ENCODE data around the gene LDLRAD3.
"Not testable (repeated sequence)": the region's sequence is repeated elsewhere in the genome, so short reads cannot be mapped to it uniquely, and the experiment has no call there.

Gene LDLRAD3

DNA sequence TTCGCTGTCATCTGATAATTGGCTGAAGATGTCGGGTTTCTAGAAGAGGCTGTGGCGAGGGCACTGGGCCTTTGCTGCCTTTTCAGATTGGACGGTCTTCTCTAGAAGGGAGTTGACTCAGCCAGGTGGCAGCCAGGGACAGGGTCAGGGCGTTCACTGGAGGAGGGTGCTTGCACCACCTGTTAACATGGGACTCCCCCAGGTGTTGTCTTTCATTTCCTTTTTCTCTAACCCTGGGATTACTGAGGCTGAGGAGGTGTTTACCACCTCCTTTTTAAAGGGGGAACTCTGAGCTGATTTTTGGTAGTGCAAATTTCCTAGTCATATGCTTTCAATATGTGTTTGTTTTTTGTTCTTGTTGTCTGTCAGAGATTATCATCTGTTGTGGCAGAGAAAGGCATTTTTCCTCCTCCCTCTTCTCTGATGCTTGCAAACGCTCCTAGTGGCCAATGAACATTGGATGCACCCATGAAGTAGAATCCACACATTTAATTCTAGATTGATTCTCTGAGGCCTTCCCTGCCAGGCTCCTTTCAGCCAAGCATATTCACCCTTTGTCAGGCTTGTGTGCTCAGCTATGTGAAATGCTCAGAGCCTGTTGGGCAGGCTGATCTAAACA lies 54.1 kb downstream of the LDLRAD3 start:
- no peak for DNase-seq

- DNase-seq = no peak
Observed at GRCh38 chr11:35998634-35999033, 54.8 kb downstream of the LDLRAD3 start.

- DNase-seq = no peak
Observed at GRCh38 chr11:36000616-36001190, 56.8 kb downstream of the LDLRAD3 start.

- DNase-seq = no peak
Observed at GRCh38 chr11:36002196-36002595, 58.3 kb downstream of the LDLRAD3 start.

DNA sequence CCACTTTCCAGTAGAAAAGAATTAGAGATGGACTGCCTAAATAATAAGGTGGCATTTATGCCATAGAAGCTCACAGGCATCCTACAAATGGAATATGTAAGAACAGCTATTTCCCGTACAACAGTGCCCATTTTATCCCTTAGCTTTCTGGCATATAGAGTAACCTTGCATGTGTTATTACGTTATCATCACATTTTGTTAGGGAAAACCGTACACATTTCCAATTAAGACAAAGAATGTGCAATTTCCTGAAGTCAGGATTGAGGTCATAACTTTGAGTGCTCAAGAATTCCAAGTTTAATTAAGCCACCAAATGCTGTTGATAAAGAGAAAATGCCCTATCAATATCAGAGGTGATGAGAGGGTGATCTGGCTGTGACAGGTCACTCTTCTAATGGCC lies 58.9 kb downstream of the LDLRAD3 start:
- DNase-seq = no peak

DNA sequence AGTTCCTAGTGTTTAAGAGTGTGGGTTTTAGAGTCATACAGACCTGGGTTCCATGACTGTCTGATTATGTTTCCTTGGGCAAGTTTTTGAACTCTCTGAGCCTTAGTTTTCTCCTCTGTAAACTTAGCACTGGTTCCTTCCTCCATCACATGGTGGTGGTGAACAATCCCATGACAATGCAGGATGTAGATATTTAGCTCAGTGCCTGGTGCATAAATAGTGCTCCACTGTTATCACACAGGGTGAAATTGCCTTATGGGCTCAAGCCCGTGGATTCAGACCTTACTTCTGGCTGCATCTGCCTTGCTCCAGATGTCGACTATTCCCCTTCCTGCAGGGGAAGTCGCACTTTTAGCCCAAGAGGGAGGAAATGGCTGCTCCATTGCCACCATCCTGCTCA lies 62.7 kb downstream of the LDLRAD3 start:
- no peak for DNase-seq

DNA sequence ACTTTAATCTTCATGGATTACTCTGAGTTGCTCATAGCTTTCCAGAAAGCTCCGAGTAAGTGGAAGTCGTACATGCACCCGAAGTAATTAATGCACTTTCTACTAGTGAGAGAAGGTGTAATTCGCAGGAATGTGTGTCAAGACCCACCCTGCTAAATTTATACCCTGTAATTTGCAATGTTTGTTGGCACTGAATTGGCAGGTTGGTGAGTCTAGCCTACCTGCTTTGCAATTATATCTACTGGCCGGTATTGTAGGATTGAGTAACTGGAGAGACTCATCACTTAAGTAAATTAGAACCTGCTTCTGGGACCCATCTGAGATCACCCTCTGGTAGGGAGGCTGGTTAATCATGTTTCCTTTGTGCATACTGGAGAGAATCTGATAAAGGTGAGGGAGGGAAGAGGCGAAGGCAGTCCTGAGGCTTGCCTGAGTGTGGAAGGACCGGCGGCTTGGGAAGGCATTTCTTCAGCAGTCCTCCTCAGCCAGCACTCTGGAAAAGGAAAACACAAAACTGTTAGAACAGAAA lies 63.3 kb downstream of the LDLRAD3 start:
- no peak for DNase-seq

DNA sequence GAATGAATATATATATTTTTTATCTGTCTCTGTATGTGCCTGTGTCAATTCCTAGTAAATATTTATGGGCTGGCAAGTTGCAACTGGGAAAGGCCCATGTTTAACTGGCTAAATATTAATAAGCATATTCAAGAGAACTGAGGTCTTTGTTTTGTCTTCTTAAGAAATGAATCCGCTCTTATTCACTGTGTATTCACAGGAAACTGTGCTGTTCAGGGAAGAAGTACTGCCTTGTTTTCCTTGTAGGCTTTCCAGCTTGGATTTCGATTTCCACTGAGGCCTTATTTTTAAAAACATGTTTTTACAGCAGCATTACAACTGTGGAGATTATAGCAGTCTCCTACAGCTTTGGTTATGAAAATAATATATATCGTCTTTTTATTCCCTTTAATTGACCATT lies 64.7 kb downstream of the LDLRAD3 start:
- DNase-seq = no peak

- DNase-seq = peak in 1 of 2 experiments; percentile 28
Observed at GRCh38 chr11:36009473-36009872, 65.6 kb downstream of the LDLRAD3 start.

- peak; percentile 90 for DNase-seq
Observed at GRCh38 chr11:36010010-36010740, 66.3 kb downstream of the LDLRAD3 start.

GRCh38 chr11:36011574-36011973 lies 67.7 kb downstream of the LDLRAD3 start:
- DNase-seq = no peak

GRCh38 chr11:36012455-36012854 lies 68.6 kb downstream of the LDLRAD3 start:
- DNase-seq = no peak

DNA sequence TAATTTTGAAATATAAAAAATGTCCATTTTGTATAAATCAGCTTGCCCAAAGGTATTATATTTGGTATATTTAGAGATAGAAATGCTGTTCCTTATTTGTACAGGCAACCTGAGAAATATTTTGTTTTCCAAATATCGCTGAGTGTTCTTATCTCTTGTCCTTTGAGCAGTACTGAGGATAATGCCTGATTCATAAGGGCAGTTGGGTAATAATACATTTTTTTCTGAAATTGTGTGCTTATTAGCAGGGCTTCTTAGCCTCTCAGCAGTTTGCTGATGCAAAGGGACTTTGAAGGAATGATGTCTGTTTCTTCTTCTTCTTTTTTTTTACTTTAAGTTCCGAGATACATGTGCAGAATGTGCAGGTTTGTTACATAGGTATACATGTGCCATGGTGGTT lies 69.1 kb downstream of the LDLRAD3 start:
- DNase-seq = no peak

DNA sequence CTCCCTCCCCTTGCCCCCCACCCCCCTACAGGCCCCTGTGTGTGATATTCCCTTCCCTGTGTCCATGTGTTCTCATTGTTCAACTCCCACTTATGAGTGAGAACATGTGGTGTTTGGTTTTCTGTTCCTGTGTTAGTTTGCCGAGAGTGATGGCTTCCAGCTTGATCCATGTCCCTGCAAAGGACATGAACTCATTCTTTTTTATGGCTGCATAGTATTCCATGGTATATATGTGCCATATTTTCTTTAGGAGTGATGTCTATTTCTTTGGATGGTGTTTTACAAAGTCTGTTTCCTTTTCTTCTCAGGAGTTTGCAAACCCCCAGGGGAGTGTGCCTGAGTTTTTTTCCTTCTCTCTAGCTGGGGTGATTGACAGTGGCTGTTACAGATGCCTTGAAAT lies 69.6 kb downstream of the LDLRAD3 start:
- DNase-seq = not testable (repeated sequence)

DNA sequence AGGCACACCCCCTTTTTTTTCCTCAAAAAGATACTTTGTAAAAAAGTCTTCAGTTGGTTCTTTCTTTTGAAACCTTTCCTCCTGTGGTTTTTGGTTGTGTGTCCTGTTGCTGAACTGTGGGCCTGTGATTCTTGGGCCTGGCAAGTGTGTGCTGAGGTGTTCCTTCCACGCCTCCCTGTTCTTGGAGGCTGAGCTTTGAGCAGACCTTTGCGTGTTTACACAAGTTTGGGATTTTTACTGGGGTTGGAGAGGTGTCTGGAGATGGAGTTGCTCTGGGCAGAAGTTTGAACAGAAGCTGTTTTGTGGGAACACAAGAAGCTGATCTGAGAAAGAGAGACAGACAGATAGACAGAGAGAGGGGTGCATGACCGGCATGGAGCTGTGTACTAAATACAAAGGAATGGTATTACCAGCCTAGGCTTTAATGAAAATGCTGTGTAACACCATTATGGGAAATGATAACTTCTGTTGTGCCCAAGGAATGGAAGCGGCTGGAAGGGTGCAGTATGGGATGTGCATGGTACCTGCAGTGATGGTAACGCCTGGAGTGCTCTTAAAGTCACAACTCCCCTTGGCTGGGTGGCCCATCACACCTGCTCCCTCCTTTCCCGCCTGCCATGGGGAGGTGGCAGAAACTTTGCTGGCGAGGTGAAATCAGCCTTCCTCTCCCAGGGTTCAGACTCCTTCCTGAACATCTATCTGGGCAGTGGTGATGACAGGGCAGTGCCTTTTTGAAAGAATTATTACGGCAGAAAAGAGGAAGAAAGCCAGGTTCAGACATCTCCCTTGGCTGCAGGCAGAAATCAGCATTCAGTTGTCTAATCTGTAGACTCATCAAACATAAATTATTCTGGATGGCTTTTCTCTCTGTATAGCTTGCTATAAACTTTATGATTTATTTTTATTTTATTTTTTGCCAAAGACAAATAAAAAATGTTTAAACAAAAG lies 70.4 kb downstream of the LDLRAD3 start:
- no peak for DNase-seq

DNA sequence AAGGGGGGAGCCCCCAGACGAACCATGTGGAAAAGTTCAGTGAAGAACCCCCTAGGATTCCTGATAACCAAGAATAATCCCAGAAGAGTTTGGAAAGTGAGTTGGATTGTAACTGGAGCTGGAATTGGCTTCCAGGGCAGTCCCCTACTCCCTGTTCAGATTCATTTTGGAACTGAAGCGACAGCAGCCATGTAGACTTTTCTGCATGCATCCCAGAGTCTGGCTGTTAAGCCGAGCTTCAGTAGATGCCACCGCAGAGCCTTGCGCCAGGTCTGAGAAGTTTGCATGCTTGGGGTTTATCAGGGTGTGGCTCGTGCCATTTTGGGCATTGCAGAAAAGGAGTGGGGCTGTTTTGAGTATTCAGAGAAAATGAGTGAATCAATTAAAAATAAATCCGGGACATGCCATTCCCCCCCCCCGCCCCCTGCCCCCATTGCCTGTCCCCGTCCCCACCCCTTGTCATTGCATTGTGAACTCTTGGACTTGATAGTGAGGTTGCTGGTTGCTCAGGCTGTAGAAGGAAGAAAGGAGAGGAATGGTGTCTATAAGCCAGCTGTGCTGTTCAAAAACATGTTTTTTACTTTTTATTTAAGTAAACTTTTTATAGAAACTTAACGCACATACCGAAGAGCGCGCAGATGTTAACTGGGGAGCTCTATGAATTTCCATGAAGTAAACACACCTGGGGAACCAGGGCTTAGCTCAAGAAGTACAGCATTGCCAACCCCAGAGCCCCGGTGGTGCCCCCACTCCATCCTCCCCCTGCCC lies 71.2 kb downstream of the LDLRAD3 start:
- peak in 1 of 2 experiments; percentile 48 for DNase-seq

DNA sequence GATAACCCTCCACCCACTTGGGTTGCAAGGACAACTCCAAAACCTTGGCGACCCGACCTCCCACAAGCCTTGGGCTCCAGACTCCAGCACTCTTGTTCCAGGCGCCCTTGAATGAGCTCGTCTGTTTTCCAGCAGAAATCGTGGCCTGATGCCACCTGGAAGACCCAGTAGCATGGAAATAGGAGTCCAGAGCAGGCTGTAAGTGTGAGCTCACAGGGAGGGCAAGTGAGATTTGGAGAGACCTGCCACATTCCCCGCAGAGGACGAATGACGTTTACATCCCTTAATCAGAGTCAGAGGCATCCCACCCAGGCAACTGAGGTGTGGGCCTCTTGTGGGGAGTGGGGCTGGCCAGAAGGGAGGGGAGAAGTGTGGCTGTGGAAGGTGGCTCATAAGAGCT lies 71.9 kb downstream of the LDLRAD3 start:
- DNase-seq = peak; percentile 78 to 86

GRCh38 chr11:36016263-36016662 lies 72.4 kb downstream of the LDLRAD3 start:
- no peak for DNase-seq

DNA sequence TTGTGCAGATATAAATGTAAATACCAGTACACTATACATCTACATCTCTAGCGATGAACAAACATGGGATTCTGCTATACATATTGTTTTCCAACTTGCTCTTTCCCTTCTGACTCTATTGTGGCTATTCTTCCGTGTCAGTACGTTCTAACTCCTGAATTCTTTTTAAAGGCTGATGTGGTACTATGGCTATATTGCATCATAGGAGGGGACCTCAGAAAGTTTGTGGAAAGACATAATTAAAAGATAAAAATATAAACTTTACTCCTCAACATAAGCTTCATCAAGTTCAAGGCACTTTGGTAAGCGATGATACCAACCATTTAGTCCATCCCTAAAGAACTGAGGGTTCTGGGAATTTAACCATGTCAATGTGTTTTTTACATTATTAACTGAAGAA lies 72.8 kb downstream of the LDLRAD3 start:
- DNase-seq = no peak

DNA sequence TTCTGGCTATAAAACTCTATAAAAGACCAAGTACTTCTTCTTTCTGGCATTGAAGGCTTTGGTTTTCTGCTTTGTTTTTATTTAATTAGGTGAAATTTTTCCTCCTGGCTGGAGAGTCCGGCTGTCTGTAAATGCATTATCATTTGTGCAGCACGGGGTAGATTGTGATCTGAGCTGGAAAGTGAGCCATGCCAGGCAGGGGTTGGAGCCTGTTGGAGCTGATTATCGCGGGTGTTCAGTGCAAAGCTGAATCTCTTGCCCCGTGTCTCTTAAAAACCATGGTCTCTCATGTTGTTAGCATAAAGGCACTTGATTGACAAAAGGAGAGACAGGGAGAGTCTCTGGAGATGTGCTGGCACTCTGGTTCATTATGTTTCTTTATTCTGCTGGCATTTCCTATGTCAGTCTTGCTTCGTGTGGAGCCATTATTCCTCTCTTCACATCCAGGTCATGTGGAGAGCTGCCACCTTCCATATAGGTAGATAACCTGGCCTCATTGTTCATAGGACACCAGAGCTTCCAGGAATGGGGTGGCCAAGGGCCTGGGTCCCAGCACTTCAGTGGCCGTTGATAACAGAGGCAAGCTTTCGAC lies 75.2 kb downstream of the LDLRAD3 start:
- DNase-seq = peak in 1 of 2 experiments; percentile 48

DNA sequence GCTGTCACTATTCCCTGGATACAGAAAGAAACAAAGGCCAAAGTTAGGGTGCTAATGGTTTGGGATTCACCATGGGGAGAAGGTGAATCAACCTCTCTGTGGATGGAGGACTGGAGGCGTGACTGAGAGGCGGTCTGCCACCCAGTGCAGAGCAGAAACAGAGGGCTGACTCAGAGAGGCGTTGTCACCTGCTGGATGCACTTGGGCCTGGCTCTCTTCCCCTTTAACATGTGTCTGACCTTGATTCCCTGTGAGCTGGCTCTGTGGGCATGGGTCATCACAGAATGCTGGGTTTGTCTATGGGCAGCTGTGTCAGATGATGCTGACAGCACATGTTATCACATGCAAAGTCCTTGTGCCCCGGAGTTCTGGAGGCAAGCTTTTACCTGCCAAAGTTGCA lies 75.9 kb downstream of the LDLRAD3 start:
- DNase-seq = no peak

DNA sequence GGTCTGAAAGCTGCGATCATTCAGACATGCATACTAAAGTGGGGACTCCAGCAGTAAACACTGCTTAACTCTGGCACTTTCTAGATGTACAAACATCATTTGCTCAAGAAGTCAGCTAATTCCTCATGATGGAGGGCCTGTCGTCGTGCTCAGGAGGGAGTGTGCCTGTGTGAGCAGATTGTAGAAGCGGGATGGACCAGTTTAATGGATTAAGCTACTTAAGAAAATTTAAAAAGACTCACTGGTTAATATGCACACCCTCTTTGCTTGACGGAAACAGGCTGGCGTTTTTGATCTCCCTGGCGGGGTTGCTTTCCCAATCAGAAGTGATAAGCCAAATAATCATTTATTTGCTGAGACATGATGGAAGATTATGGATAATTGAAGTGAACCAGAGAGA lies 79.0 kb downstream of the LDLRAD3 start:
- DNase-seq = no peak
